WTC11 (cell line): ENCODE data around the gene CCL17. TPM values are rescaled to one million over a fixed set of nuclear protein-coding genes. Genes with fewer than 3 reads are reported as not detected.
A peak's percentile ranks its signal among the peaks of the same experiment; 100 is the strongest.
"Not testable (repeated sequence)": the region's sequence is repeated elsewhere in the genome, so short reads cannot be mapped to it uniquely, and the experiment has no call there.

Experiments
- ATAC-seq: fragments of 200-7000 bp; cut with Tn5 transposase; 2 replicates; pipeline ENCODE4 v1.10.0; 2021; ENCODE audit warnings: mild to moderate bottlenecking, moderate library complexity
- CTCF ChIA-PET: fragments of 300-600 bp; sonication (Branson Sonifier 250); formaldehyde crosslinking; loops from one replicate; lab custom pipeline; 2021; ENCODE audit warnings: antibody characterized with exemption; lab: Charles Lee
- POLR2A ChIA-PET: fragments of 350-600 bp; sonication (Branson Sonifier 250); formaldehyde crosslinking; loops from one replicate; lab custom pipeline; 2021; ENCODE audit warnings: antibody characterized with exemption; lab: Charles Lee
- DNase-seq: peaks from one replicate; pipeline ENCODE4 v3.0.0; 2021; ENCODE audit warnings: low spot score
- H3K27ac Mint-ChIP-seq: 2 replicates; pipeline ENCODE4 v1.8.0; 2021; ENCODE audit warnings: mixed read lengths
- H3K27me3 Mint-ChIP-seq: 2 replicates; pipeline ENCODE4 v1.8.0; 2021; ENCODE audit warnings: low read depth, mild to moderate bottlenecking, moderate library complexity, mixed read lengths
- H3K36me3 Mint-ChIP-seq: 2 replicates; pipeline ENCODE4 v1.8.0; 2021; ENCODE audit warnings: mixed read lengths
- H3K4me1 Mint-ChIP-seq: 2 replicates; pipeline ENCODE4 v1.8.0; 2022; ENCODE audit warnings: mixed read lengths
- H3K4me3 Mint-ChIP-seq: 2 replicates; pipeline ENCODE4 v1.8.0; 2021; ENCODE audit warnings: mild to moderate bottlenecking, moderate library complexity, mixed read lengths
- H3K9me3 Mint-ChIP-seq: 2 replicates; pipeline ENCODE4 v1.8.0; 2021; ENCODE audit warnings: mixed read lengths
- AFF4 ChIP-seq: sonication (generic); formaldehyde crosslinking; IDR thresholded peaks from 2 replicates; pipeline ENCODE4 v1.8.1; 2023; ENCODE audit warnings: mild to moderate bottlenecking, missing genetic modification reagents, borderline replicate concordance
- AR ChIP-seq: fragments of 250-450 bp; sonication (Bioruptor Pico); IDR thresholded peaks from 2 replicates; pipeline ENCODE4 v1.9.0; 2021; ENCODE audit warnings: mild to moderate bottlenecking
- CREB1 ChIP-seq: sonication (generic); formaldehyde crosslinking; IDR thresholded peaks from 2 replicates; pipeline ENCODE4 v1.8.0; 2023; ENCODE audit warnings: mild to moderate bottlenecking, missing genetic modification reagents
- HMGA2 ChIP-seq: fragments of 250-450 bp; sonication (Bioruptor Pico); IDR thresholded peaks from 2 replicates; pipeline ENCODE4 v1.4.0; 2021; ENCODE audit warnings: mild to moderate bottlenecking, moderate library complexity
- MAX ChIP-seq: sonication (generic); formaldehyde crosslinking; IDR thresholded peaks from 2 replicates; pipeline ENCODE4 v1.8.0; 2022; ENCODE audit warnings: mild to moderate bottlenecking, missing genetic modification reagents
- MLX ChIP-seq: sonication (generic); formaldehyde crosslinking; IDR thresholded peaks from 2 replicates; pipeline ENCODE4 v1.8.1; 2023; ENCODE audit warnings: mild to moderate bottlenecking, missing genetic modification reagents, moderate library complexity
- PRRX2 ChIP-seq: fragments of 250-450 bp; sonication (Bioruptor Pico); IDR thresholded peaks from 2 replicates; pipeline ENCODE4 v1.8.0; 2021; ENCODE audit warnings: mild to moderate bottlenecking
- RELA ChIP-seq: sonication (generic); formaldehyde crosslinking; IDR thresholded peaks from 2 replicates; pipeline ENCODE4 v1.8.1; 2022; ENCODE audit warnings: missing genetic modification reagents, mild to moderate bottlenecking, borderline replicate concordance
- SMAD3 ChIP-seq: sonication (generic); formaldehyde crosslinking; IDR thresholded peaks from 2 replicates; pipeline ENCODE4 v1.8.0; 2022; ENCODE audit warnings: missing genetic modification reagents, mild to moderate bottlenecking, borderline replicate concordance
- SMAD4 ChIP-seq: sonication (generic); formaldehyde crosslinking; IDR thresholded peaks from 2 replicates; pipeline ENCODE4 v1.8.0; 2022; ENCODE audit warnings: mild to moderate bottlenecking, missing genetic modification reagents
- TCF7 ChIP-seq: sonication (generic); formaldehyde crosslinking; IDR thresholded peaks from 2 replicates; pipeline ENCODE4 v1.8.0; 2022; ENCODE audit warnings: mild to moderate bottlenecking, low read depth, missing genetic modification reagents, moderate library complexity
- ZNF263 ChIP-seq: sonication (generic); formaldehyde crosslinking; IDR thresholded peaks from 2 replicates; pipeline ENCODE4 v1.8.1; 2022; ENCODE audit warnings: low read depth, mild to moderate bottlenecking, moderate library complexity, missing genetic modification reagents
- ZNF281 ChIP-seq: sonication (generic); formaldehyde crosslinking; IDR thresholded peaks from 2 replicates; pipeline ENCODE4 v1.8.0; 2023; ENCODE audit warnings: mild to moderate bottlenecking, missing genetic modification reagents
- total RNA-seq: library from RNA; stranded (reverse); gene quantifications from 3 replicates; pipeline ENCODE4 v1.2.3, GENCODE V29; 2021

The CCL17 gene
- total RNA-seq, 1 experiment from 2014 or later = not detected

GRCh38 chr16:57373117-57373947 lies 31.2 kb upstream of the CCL17 start (continued):
- no peak for TF ChIP-seq SMAD3 (CRISPR knock-in tag)
- no peak for TF ChIP-seq SMAD4
- TF ChIP-seq CREB1 (CRISPR knock-in tag) = no peak
- TF ChIP-seq AR (CRISPR knock-in tag) = no peak
- no peak for TF ChIP-seq RELA (CRISPR knock-in tag)
- TF ChIP-seq, all 79 proteins: peak for 0

GRCh38 chr16:57374067-57374534 lies 30.5 kb upstream of the CCL17 start:
- no peak for DNase-seq
- H3K4me1 Mint-ChIP-seq = peaks cover 18% of the 10 kb centered on the region
- POLR2A ChIA-PET = no interaction called here
- H3K9me3 Mint-ChIP-seq = no peaks in the 10 kb centered on the region
- H3K27ac Mint-ChIP-seq = 0 out of 2 replicates have a peak overlapping the region, but pooled peaks have one; percentile 15
- TF ChIP-seq AR (CRISPR knock-in tag) (no peak), PRRX2 (CRISPR knock-in tag) (no peak), ZNF263 (no peak), MAX (no peak), TCF7 (CRISPR knock-in tag) (no peak), CREB1 (CRISPR knock-in tag) (no peak), MLX (CRISPR knock-in tag) (no peak)
- H3K36me3 Mint-ChIP-seq = no peaks in the 10 kb centered on the region
- no peak for ATAC-seq
- CTCF ChIA-PET = interaction anchor here (6.2 kb wide), 1 partner anchor 44 kb away, joined by 63 read pairs; no protein-coding TSS in a partner anchor
- H3K4me3 Mint-ChIP-seq = no peak overlapping the region
- peaks cover 2% of the 10 kb centered on the region; the same call in 1 of the 2 replicates for H3K27me3 Mint-ChIP-seq

GRCh38 chr16:57374925-57375465 lies 29.6 kb upstream of the CCL17 start:
- H3K27me3 Mint-ChIP-seq, ATAC-seq, DNase-seq, H3K27ac Mint-ChIP-seq, H3K9me3 Mint-ChIP-seq, H3K4me3 Mint-ChIP-seq, H3K36me3 Mint-ChIP-seq, POLR2A ChIA-PET: not testable (repeated sequence)
- CTCF ChIA-PET = interaction anchor here (1.8 to 6.2 kb wide), 2 partner anchors 42 to 43 kb away, joined by 5 to 63 read pairs; no protein-coding TSS in a partner anchor
- peaks cover 18% of the 10 kb centered on the region for H3K4me1 Mint-ChIP-seq

- no peak overlapping the region for H3K4me3 Mint-ChIP-seq
- CTCF ChIA-PET = interaction anchor here (1.8 kb wide), 1 partner anchor 41 kb away, joined by 5 read pairs; no protein-coding TSS in a partner anchor
- no peak for DNase-seq
- ATAC-seq = no peak
- peaks cover 18% of the 10 kb centered on the region for H3K4me1 Mint-ChIP-seq
- H3K36me3 Mint-ChIP-seq = no peaks in the 10 kb centered on the region
- no peaks in the 10 kb centered on the region for H3K9me3 Mint-ChIP-seq
- POLR2A ChIA-PET = no interaction called here
- H3K27ac Mint-ChIP-seq = no peak overlapping the region
- H3K27me3 Mint-ChIP-seq = no peaks in the 10 kb centered on the region
- TF ChIP-seq ZNF281 (no peak), ZNF263 (no peak), AFF4 (CRISPR knock-in tag) (no peak), HMGA2 (CRISPR knock-in tag) (no peak)
Observed at GRCh38 chr16:57376313-57376818, 28.2 kb upstream of the CCL17 start.
